NCI-H2227 (cell line): ENCODE measurements around the gene CCDC127.

Experiments used
- DNase-seq: peaks from one replicate; lab custom pipeline; 2025; ENCODE audit not compliant: unreplicated experiment; lab: John Stamatoyannopoulos, UW

The CCDC127 gene

DNA sequence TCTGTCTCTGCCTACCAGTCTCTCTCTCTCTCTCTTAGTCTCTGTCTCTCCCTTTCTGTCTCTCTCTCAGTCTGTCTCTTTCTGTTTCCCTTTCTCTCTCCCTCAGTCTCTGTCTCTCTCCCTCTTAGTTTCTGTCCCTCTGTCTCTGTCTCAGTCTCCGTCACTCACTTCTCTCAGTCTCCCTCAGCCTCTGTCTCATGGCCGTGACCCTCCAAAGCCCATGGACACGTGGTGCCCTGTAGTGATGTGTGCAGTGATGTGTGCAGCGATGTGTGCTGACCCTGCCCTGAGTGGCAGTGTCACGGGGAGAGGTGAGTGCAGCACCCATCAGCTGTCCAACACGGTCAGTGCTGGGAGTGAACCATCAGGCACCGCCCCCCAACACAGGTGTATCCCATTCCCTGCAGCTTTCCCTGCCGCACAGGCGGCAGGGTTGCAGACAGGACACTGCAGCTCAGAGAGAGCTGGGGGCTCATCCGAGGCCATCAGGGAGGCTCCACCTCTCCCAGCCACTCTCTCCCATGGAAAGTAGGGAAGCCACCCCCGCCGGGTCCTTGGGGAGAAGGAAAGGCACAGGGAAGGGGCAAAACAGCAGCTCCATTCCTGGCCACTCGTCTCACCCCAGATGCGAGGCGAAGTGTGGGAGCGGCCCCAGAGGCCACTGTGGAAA is 27.5 kb downstream of the CCDC127 start:
- no peak for DNase-seq

DNA sequence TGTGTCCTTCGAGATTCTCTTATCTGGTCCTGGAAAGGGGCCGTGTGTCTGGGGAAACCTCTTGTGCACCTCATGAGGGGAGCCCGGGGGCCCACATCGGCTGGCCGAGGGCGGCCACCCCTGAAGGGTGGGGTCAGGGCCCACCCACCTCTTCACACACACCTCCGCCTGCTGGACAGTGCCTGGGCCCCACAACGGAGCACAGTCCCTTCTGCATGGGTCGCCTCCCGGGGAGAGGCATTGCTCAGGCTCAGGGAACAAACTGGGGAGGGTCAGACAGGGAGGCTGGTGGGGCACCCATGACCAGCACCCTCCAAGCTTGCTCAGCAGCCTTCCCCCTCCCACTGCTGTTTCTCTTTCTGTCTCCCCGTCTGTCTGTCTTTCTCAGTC is 28.0 kb downstream of the CCDC127 start:
- DNase-seq = no peak

DNA sequence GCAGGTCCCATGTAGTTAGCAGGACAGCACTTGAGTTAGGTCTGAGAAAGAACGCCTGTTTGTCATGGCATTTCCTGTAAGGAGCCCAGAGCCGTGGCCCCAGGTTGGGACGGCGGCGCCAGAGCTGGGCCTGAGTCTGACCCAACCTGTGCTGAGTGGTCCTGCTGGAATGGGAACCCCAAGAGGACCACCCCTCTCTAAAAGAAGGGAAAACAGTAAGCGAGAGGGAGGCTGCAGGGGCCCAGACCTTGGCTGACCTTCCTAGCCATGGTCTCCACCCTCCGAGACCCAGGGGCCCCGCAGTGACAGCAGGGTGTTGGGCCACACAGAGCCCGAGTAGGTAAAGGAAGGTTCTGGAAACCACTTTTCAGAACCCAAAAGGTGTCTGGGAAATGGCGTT is 28.5 kb downstream of the CCDC127 start:
- no peak for DNase-seq

DNA sequence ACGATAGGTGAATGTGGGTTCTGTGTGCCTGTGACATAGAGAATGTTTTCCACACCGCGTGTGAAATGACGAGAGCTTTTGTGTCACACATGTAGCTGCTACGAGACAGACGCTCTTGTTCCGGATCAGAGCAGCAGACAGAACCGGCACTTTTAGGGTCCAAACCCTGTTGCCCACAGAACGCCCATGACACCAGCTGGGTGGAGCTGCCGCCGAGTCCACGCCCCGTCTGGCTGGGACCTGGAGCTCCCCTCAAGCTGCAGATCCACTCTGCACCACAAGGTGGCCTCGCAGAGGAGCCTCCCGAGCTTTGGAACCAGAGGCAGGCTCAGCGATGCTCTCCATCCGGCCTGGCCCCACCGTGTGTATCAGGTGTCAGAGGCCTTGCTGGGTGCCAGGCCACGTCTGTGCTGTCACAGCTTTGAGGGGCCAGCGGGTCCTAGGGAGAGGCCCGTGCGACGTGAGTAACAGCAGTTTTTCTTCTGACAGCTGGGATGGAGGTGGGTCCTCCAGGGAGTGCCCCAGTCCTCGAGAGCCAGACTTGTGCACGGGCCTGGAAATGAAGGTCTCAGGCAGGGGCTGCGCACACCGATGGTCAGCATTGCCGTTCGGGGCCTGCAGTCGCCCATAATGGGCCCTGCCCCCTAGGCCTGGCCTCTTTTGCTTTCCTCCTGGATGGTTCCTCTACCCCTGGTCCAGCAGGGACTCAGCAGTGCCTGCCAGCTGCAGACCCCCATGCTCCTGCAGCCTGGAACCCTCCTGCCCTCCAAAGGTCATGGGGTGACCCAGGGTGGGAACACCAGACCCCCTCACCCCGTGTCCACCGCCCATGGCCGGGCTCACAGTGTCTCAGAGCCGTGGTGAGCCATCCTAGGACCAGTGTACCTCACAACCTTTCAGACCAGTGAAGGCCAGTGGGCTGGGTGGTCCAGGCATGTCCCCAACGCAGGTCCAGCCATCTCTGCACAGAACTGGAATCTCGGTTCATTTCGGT is 29.2 kb downstream of the CCDC127 start:
- peak; percentile 92 for DNase-seq

DNA sequence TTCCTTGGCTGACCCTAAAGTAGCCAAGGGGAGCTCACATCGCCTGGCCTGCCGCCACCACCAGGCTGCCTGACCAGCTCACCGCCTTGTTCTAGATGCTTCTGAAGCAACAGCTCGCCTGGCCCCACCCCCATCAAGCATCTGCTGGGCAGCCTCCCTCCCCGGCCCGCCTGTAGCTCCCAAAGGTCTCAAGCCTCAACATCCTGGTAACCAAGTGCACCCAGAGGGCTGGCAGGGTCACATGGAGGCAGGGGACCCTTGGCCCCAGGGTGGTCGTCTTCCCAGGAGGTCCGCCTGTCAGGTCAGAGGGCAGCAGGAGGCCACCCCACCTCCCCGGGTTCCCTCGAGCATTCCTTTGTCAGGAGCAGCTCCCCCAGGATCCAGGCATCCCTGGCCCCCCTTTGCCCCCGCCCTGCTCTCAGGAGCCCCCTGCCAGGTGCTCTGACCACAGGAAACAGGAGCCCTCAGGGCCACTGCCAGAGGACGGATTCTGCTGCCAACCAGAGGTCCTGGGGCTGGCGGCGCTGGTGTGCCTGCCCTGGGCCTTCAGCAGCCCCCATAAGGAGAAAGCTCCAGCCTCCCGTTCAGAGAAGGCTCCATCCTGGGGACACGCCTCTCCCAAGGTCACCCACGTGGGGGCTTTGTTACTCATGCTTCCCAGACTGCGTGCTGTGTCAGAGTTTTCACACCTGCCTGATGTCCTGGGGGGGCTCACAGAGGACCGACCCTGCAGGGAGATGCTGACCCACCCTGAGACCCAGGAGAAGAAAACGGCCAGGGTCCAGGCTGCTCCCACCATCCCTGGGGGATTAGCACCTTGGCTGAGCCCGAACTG is 30.1 kb downstream of the CCDC127 start:
- DNase-seq = peak; percentile 25

DNA sequence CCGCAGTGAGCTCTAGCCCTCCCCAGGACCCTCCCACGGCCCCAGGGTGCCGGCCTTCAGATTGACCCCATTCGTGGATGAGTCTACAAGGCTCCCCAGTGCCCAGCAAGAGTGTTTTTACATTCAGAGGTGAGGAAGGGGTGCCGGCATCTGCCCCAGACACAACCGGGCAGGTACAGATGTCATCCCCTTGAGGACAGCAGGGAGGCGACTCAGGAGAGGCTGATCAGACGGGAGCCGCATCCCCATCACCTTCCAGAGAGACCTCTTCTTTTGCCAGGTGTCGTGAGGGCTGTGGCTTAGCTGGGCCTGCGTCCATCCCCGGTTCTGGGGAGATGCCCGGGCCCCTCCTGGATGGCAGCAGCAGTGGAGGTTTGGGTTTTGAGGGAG is 30.9 kb downstream of the CCDC127 start:
- no peak for DNase-seq

DNA sequence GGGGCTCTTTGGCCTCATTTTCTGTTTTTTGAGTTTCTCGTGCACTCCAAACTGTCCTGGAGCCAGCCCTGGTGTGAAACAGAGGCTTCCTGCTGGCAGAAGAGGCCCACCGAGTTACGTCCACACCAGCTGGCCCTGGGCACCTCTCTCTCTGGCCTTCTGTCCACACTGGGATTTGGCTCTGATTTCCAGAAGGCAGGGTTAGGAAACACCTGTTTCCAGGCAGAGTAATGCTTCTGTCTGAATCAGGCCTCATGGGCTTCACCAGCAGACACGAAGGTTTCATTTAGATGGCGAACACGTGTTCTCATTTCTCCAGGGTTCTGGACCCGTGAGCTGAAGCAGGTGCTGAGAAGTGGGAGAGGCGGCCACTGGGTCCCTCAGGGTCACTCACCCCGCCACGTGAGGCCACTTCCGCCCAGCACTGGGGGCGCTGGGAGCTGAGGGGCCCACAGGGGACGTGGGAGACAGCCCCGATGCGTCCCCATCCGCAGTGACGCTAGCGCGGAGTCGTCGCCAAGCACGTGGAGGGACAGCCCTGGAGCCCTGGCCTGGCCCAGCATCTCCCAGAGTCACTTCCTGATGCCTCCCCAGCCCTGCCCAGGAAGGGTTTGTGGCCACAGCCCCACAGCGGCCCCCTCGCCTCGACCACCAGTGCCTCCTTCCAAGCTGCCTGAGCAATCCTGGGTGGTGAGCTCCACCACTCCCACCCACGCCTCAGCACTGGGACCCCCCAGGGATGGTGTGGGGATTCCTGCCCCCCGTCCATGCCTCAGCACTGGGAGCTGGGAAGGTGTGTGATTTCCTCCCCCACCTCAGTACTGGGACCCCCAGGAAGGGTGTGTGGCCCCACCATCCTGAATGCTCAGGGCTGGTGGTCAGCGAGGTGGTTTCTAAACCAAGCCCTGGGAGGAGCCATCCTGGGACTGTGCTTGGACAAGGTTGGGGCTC is 31.6 kb downstream of the CCDC127 start:
- DNase-seq = no peak

DNA sequence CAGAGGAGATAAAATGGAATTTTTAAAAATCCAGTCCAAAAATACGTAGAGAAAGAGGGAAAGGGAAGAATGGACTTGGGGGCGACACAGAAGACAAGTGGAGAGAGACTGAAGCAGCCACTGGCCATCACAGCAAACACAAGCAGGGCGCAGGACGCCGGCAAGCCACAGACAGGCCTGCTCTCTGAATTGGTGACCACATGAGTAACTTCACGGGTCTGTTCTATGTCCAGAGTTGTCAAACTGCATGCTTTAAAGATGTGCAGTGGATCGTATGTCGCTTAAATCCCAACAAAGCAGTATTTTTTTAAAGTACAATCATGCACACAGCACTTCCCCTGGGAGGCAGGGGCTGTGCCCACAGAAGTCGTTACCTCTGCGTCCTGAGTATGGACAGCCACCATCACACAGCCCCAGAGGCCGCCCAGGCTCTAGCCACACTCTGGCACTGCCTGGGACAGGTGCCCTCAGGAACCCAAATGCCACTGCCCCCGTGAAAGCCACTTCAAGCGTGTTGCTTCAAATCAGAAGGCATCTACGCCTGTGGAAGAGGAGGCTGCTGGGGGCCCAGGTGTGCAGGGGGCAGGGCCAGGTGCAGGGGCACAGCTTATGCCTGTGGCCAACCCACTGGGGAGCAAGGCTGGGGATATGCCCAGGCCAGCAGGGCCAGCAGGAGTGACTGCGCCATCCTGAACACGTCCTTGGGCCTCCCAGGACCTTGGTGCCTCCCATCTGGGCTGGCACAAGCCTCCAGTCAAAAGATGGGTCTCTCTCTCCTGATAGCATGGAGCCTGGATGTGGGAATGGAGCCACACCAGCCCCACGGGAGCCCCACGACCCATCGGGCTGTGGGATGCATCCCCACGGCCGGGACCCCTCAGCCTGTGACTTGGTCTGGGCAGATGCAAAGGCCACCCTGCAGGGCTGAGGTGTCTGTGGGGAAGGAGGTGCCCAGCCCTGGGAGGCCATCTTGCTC is 32.6 kb downstream of the CCDC127 start:
- DNase-seq = no peak

DNA sequence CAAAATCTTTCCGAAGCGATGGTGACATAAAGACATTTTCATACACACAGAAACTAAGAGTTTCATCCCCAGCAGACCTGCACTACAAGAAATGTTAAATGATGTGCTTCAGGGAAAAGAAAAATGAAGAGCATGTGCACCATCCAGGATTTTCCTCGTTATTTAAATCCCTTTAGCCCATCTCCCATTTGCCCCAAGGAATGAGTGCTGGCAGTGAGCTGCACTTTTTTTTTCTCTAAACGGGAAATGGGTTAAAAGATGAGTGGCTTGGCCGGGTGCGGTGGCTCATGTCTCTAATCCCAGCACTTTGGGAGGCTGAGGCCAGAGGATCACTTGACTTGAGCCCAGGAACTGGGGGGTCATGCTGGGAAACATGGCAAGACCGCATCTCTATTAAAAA is 33.5 kb downstream of the CCDC127 start:
- DNase-seq = no peak

DNA sequence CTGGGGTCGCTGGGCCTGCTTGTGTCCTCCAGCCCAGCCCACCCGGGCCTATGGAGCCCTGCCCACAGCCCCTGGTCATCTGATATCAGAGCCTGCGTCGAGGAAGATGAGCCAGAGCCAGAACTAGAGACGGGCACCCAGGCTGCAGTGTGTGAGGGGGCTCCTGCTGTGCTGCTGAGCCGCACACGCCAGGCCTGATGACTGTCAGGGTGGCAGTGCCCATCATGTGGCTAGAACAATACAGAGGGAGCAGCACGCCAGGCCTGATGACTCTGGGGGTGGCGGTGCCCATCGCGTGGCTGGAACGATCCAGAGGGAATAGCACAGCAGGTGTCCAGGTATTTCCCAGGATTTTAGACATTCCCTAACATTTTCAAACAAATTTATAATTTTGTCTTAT is 35.8 kb downstream of the CCDC127 start:
- no peak for DNase-seq

DNA sequence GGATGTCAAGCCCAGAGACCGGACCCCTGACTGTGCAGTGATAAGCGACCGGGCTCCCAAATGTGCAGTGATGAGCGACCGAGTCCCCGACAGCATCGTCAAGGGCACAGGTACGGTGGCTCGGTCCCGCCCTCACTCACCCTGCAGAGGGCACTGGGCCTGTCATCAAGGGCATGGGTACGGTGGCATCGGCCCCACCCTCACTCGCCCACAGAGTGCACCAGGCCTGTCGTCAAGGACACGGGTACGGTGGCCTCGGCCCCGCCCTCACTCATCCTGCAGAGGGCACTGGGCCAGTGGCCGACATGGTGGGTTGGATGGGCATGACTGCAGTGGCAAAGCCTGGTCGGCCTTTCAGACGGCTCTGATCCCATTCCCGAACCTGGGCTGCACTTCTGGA is 36.4 kb downstream of the CCDC127 start:
- DNase-seq = no peak

DNA sequence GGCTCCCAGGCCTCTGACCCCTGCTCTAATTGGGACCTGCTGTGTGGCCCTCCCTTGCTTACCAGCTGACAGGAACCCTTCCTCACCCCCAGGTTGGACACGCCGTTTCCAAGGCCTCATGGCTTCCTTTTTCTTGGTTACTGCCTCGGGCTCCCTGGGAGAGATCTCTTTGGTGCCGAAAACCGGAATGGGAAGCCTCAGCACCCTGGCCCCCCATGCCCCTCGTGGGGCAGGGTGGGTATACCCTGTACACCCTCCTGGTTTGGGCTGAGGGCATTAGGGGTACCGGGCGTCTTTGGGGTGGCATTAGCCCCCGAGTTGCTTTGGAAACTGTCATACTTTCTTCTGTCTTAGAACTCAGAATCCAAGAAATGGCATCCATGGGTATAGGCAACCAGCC is 36.8 kb downstream of the CCDC127 start:
- DNase-seq = no peak

DNA sequence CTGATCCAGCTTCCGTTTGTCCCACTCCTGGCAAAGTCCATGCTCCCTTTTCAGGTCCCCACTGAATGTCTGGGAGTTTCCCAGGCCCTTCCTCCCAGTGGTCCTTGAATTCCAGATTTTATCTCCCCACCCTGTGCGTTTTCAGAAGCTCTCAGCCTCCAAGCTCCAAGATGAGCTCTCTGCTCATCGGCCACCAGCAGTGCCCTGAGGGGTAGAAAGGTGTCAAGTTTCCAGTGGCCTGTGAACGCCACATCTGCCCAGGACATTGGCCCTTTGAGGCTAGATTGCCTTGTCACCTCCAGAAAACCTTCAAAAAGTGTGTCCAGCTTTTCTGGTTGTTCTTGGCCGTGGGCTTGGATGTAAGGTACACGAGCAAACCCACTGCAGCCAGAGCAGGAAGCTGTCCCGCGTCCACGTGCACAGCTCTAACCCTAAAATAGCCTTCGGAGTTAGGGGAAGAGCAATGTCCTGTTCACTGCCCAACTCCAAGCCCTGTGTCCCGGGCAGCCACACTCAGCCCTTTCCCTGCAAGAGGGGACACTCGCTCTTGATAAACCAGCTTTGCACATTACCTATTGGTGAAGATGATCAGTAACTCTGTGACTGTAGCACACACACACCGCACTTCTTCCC is 37.6 kb downstream of the CCDC127 start:
- DNase-seq = no peak

DNA sequence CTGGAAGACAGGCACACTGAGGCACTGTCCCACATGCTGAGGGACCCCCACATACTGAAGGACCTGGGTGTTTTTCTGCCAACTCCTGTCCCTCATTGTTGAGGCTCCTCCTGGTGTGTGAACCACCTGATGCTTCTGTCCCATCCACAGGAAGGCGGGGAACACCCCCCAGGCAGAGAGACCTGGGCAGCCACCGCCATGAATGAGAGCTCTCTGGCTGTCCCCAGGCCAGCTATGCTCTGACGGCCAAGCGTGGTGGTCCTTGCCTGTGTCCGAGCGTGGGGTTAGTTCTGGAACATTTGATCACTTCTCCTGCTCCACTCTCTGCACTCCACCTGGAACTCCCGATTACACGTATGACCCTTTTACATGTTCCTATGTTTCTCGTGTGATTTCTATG is 38.6 kb downstream of the CCDC127 start:
- DNase-seq = no peak

DNA sequence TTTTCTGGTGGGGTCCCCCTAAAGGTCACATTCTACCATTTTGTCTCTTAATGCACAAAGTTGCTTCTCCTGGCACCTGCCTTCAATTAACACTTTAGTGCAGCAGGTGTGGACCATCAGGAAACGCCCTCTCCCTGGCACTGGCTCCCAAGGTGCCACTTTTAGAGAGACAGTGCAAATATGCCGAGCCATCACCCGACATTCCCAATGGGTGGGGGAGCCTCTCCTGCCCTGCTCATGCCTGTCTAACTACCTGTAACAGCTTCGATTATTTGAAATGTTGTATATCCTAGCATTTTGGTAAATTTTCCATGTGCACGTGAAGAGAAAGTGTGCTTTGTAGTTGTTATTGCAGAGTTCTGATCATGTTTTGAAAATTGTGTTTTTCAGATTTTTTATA is 39.8 kb downstream of the CCDC127 start:
- no peak for DNase-seq

DNA sequence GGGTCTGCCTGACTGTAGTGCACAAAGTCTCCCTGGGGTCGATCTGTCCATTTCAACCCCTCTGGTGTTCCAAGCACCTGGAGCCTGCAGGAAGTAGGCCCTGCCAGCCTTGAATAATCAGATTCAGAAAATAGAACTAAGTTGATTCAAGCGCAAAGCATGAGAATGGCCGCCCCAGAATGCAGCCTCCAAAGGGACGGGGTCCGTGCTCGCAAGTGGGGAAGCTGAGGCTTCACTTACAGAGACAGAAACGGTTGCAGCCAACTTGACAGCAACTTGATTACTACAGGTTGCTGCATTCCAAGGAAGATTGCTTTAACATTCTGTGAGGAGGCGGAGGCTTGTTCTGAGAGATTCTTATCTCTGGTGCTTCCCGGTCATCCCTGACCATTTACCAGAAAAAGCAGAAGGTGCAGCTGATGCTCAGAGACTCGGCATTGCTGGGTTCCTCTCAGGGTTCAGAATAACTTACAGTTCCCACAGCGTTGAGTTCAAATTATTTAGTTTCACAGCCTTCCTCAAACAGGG is 41.6 kb downstream of the CCDC127 start:
- no peak for DNase-seq

DNA sequence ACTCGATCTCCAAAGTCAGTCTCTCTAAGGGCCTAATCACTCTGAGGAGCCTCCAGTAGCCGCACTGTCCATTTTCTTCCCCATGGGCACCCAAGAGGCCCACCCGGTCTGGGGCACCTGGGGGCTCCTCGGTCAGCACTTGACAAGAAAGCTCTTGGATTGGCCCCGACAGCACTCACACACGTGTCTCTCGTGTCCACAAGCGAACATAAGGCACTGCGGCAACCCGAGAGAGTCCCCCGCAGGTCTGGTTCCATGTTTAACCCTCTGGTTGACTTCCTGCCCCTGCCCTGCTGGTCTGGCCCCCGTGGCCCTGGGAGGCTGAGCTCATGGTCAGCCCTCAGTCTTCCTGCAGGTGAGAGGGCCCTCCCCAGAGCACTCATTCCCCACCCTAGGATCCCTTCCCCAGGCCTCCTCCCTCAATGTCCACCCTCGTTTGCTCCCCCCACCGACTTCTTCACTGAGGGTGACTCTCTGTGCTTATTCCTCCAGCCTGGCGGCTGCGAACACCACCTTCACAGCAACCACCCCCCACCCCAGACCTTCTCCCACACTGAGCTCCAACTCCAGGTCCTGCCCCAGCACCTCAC is 43.0 kb downstream of the CCDC127 start:
- DNase-seq = no peak

DNA sequence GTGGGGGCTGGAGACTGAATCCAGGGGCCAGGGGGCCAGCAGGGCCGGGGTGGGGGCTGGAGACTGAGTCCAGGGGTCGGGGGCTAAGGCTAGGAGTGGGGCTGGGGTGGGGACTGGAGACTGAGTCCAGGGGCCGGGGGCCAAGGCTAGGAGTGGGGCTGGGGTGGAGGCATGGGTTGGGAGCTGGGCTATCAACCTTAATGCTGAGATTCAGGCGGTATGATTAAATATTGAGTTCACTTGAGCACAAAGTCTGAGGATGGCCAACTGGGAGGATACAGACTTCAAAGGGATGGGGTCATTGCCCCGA is 43.7 kb downstream of the CCDC127 start:
- DNase-seq = no peak
